H9 (cell line): ENCODE results near the gene TMEM132C. TPM values are rescaled to one million over a fixed set of nuclear protein-coding genes. Genes with fewer than 3 reads are reported as not detected.

Experiments used
- DNase-seq: peaks from one replicate; pipeline ENCODE4 v3.0.0-alpha.2; 2017
- H2AFZ ChIP-seq: one replicate; pipeline ENCODE4 v1.6.1; 2013; ENCODE audit warnings: mild to moderate bottlenecking, low read length, control low read depth, moderate library complexity
- H2AK5ac ChIP-seq: 2 replicates; pipeline ENCODE4 v1.6.1; 2013; ENCODE audit warnings: low read length, control low read depth, mixed read lengths; ENCODE audit not compliant: insufficient read length
- H2BK120ac ChIP-seq: one replicate; pipeline ENCODE4 v1.6.1; 2013; ENCODE audit warnings: low read depth, mild to moderate bottlenecking, low read length, control low read depth, inconsistent platforms; ENCODE audit not compliant: poor library complexity, severe bottlenecking
- H2BK12ac ChIP-seq: 2 replicates; pipeline ENCODE4 v1.6.1; 2013; ENCODE audit warnings: low read length, control low read depth, mixed read lengths, low read depth; ENCODE audit not compliant: insufficient read length
- H2BK15ac ChIP-seq: 2 replicates; pipeline ENCODE4 v1.6.1; 2013; ENCODE audit warnings: low read depth, low read length, control low read depth
- H2BK20ac ChIP-seq: one replicate; pipeline ENCODE4 v1.6.1; 2013; ENCODE audit warnings: low read depth, mild to moderate bottlenecking, low read length, control low read depth, inconsistent platforms; ENCODE audit not compliant: poor library complexity, severe bottlenecking
- H2BK5ac ChIP-seq: 2 replicates; pipeline ENCODE4 v1.6.1; 2013; ENCODE audit warnings: low read length, control low read depth, mixed read lengths; ENCODE audit not compliant: insufficient read length
- H3K14ac ChIP-seq: 2 replicates; pipeline ENCODE4 v1.6.1; 2013; ENCODE audit warnings: low read length, control low read depth; ENCODE audit not compliant: insufficient read depth
- H3K18ac ChIP-seq: 2 replicates; pipeline ENCODE4 v1.6.1; 2013; ENCODE audit warnings: low read depth, mild to moderate bottlenecking, mixed read lengths, low read length, control low read depth; ENCODE audit not compliant: insufficient read length
- H3K23ac ChIP-seq: 2 replicates; pipeline ENCODE4 v1.6.1; 2013; ENCODE audit warnings: low read length, control low read depth, mixed read lengths, low read depth; ENCODE audit not compliant: insufficient read length
- H3K23me2 ChIP-seq: 2 replicates; pipeline ENCODE4 v1.6.1; 2013; ENCODE audit warnings: low read depth, mild to moderate bottlenecking, mixed read lengths, low read length, control low read depth; ENCODE audit not compliant: insufficient read length, poor library complexity, severe bottlenecking
- H3K27ac ChIP-seq: 2 replicates; pipeline ENCODE4 v1.5.1; 2013; ENCODE audit warnings: low read length, control low read depth, mixed read lengths, low read depth; ENCODE audit not compliant: insufficient read length
- H3K27me3 ChIP-seq: 2 replicates; pipeline ENCODE4 v1.6.1; 2013; ENCODE audit warnings: low read length, control low read depth, inconsistent platforms; ENCODE audit not compliant: insufficient read depth
- H3K4ac ChIP-seq: 2 replicates; pipeline ENCODE4 v1.6.1; 2013; ENCODE audit warnings: low read depth, mild to moderate bottlenecking, control low read depth, inconsistent platforms, low read length, moderate library complexity
- H3K4me1 ChIP-seq: 2 replicates; pipeline ENCODE4 v1.6.1; 2013; ENCODE audit warnings: low read length, control low read depth, inconsistent platforms; ENCODE audit not compliant: insufficient read depth
- H3K4me2 ChIP-seq: 2 replicates; pipeline ENCODE4 v1.6.1; 2013; ENCODE audit warnings: low read length, control low read depth, mixed read lengths; ENCODE audit not compliant: insufficient read length, insufficient read depth
- H3K56ac ChIP-seq: 2 replicates; pipeline ENCODE4 v1.6.1; 2013; ENCODE audit warnings: low read depth, mild to moderate bottlenecking, mixed read lengths, low read length, control low read depth; ENCODE audit not compliant: insufficient read length
- H3K79me1 ChIP-seq: 2 replicates; pipeline ENCODE4 v1.6.1; 2013; ENCODE audit warnings: low read depth, mild to moderate bottlenecking, moderate library complexity, low read length, control low read depth, inconsistent platforms; ENCODE audit not compliant: insufficient read depth, poor library complexity, severe bottlenecking
- H3K79me2 ChIP-seq: 2 replicates; pipeline ENCODE4 v1.6.1; 2013; ENCODE audit warnings: low read length, control low read depth, inconsistent platforms; ENCODE audit not compliant: insufficient read depth
- H3K9ac ChIP-seq: 2 replicates; pipeline ENCODE4 v1.6.1; 2013; ENCODE audit warnings: low read length, control low read depth, mixed read lengths; ENCODE audit not compliant: insufficient read length; ENCODE audit errors: extremely low read depth
- H3K9me3 ChIP-seq: one replicate; pipeline ENCODE4 v1.6.1; 2013; ENCODE audit warnings: low read depth, low read length, inconsistent platforms; ENCODE audit not compliant: control insufficient read depth
- H3T11ph ChIP-seq: one replicate; pipeline ENCODE4 v1.6.1; 2013; ENCODE audit warnings: mild to moderate bottlenecking, low read length, control low read depth, inconsistent platforms
- H4K20me1 ChIP-seq: one replicate; pipeline ENCODE4 v1.6.1; 2013; ENCODE audit not compliant: control insufficient read depth, insufficient read length, insufficient read depth
- H4K5ac ChIP-seq: 2 replicates; pipeline ENCODE4 v1.6.1; 2013; ENCODE audit warnings: low read depth, mild to moderate bottlenecking, mixed read lengths, low read length, control low read depth; ENCODE audit not compliant: insufficient read length
- H4K8ac ChIP-seq: replicated peaks from 2 replicates; pipeline ENCODE4 v1.6.1; 2013; ENCODE audit warnings: low read length, control low read depth, mixed read lengths, low read depth; ENCODE audit not compliant: insufficient read length
- H4K91ac ChIP-seq: 2 replicates; pipeline ENCODE4 v1.6.1; 2013; ENCODE audit warnings: low read depth, mild to moderate bottlenecking, moderate library complexity, mixed read lengths, low read length, control low read depth; ENCODE audit not compliant: insufficient read length
- H3K27ac Mint-ChIP-seq, 3 experiments: 2 replicates in 2 of 3; 3 replicates in 1 of 3; pipeline ENCODE4 v1.8.0; 2020 to 2021; ENCODE audit warnings: mixed read lengths in 3 of 3, mild to moderate bottlenecking in 1 of 3, moderate library complexity in 1 of 3
- H3K27me3 Mint-ChIP-seq: 2 replicates; pipeline ENCODE4 v1.8.0; 2021; ENCODE audit warnings: low read depth, mild to moderate bottlenecking, moderate library complexity, mixed read lengths
- H3K36me3 Mint-ChIP-seq, 3 experiments: 2 replicates in 2 of 3; 3 replicates in 1 of 3; pipeline ENCODE4 v1.8.0; 2020 to 2021; ENCODE audit warnings: low read depth in 3 of 3, mixed read lengths in 3 of 3; ENCODE audit not compliant: insufficient read depth in 1 of 3
- H3K4me1 Mint-ChIP-seq, 2 experiments: 2 replicates each; pipeline ENCODE4 v1.8.0; 2020; ENCODE audit warnings: mixed read lengths in 2 of 2
- H3K4me3 Mint-ChIP-seq, 2 experiments: 2 replicates in 1 of 2; 3 replicates in 1 of 2; pipeline ENCODE4 v1.8.0; 2020 to 2021; ENCODE audit warnings: mild to moderate bottlenecking in 2 of 2, mixed read lengths in 2 of 2, moderate library complexity in 1 of 2
- H3K9me3 Mint-ChIP-seq, 2 experiments: 2 replicates in 1 of 2; 3 replicates in 1 of 2; pipeline ENCODE4 v1.8.0; 2020; ENCODE audit warnings: mild to moderate bottlenecking in 2 of 2, mixed read lengths in 2 of 2, moderate library complexity in 1 of 2
- CTCF ChIP-seq: fragments of 200-600 bp; sonication (generic); conservative IDR thresholded peaks from 3 replicates; pipeline ENCODE4 v1.8.0; 2021; ENCODE audit warnings: antibody characterized with exemption, mild to moderate bottlenecking
- WGBS: extraction: QIAGEN DNeasy Blood & Tissue Kit; methylation state at CpG from one replicate; pipeline ENCODE4 v1.1.7; 2013; ENCODE audit warnings: missing lambda C conversion rate, low lambda C conversion rate, mixed read lengths; ENCODE audit not compliant: insufficient read length; ENCODE audit errors: extremely low coverage; 5-methylcytosine and 5-hydroxymethylcytosine counted together
- total RNA-seq: library from RNA; stranded (reverse); gene quantifications from 2 replicates; pipeline ENCODE4 v1.2.1, GENCODE V29; 2021

TMEM132C gene
- total RNA-seq, 1 experiment from 2014 or later = 0.22 TPM

GRCh38 chr12:128423205-128423604, 156.2 kb downstream of the TMEM132C start:
- no peak overlapping the region for H3K9ac ChIP-seq
- H3K79me2 ChIP-seq = no peaks in the 10 kb centered on the region
- no peak overlapping the region for H3K23ac ChIP-seq
- H2BK15ac ChIP-seq = no peak overlapping the region
- H2BK20ac ChIP-seq = no peak overlapping the region
- Mint-ChIP-seq H3K4me1 (no peaks in the 10 kb centered on the region), H3K27ac (no peak overlapping the region), H3K4me3 (no peak overlapping the region), H3K9me3 (no peaks in the 10 kb centered on the region; a peak in 1 of 5 replicates), H3K36me3 (no peaks in the 10 kb centered on the region), H3K27me3 (peaks cover 32% of the 10 kb centered on the region)
- H2BK12ac ChIP-seq = no peak overlapping the region
- no peaks in the 10 kb centered on the region for H4K20me1 ChIP-seq
- no peak overlapping the region for H4K8ac ChIP-seq
- no peak overlapping the region for H4K5ac ChIP-seq
- H3K4me1 ChIP-seq = no peaks in the 10 kb centered on the region
- no peaks in the 10 kb centered on the region for H3K79me1 ChIP-seq
- no peak overlapping the region for H2AK5ac ChIP-seq
- TF ChIP-seq CTCF = no peak
- H2BK5ac ChIP-seq = no peak overlapping the region
- H3K18ac ChIP-seq = no peak overlapping the region
- H3T11ph ChIP-seq = no peak overlapping the region
- H3K56ac ChIP-seq = no peak overlapping the region
- no peak overlapping the region for H2AFZ ChIP-seq
- DNase-seq = no peak
- no peak overlapping the region for H3K4ac ChIP-seq
- no peak overlapping the region for H3K27ac ChIP-seq
- no peak overlapping the region for H2BK120ac ChIP-seq
- no peaks in the 10 kb centered on the region for H3K23me2 ChIP-seq
- H3K9me3 ChIP-seq = no peaks in the 10 kb centered on the region
- no CpG with 5 or more reads among the region's 2 CpGs for WGBS
- H4K91ac ChIP-seq = no peak overlapping the region
- H3K27me3 ChIP-seq = no peaks in the 10 kb centered on the region
- H3K4me2 ChIP-seq = no peak overlapping the region
- no peak overlapping the region for H3K14ac ChIP-seq
